Measurements from ENCODE around the gene CASZ1. TPM values are rescaled to one million over a fixed set of nuclear protein-coding genes. Genes with fewer than 3 reads are reported as not detected.

Gene CASZ1
- total RNA-seq, 2 donors from 2014 or later: 45.0 to 56.0 TPM

GRCh38 chr1:10712568-10713362 is 83.7 kb downstream of the CASZ1 start:
- DNase-seq: no peak
- no peaks in the 10 kb centered on the region for H3K9me3 ChIP-seq
- intact Hi-C loops (cut with DNase I): no loop called here
- H3K4me1 ChIP-seq: peaks cover 5% of the 10 kb centered on the region
- H3K9ac ChIP-seq (ENCODE audit: low read depth in 2 of 2, low read length in 2 of 2): no peak overlapping the region
- TF ChIP-seq CTCF (IDR thresholded peaks at IDR 0.05): no peak
- no peak overlapping the region for H3K4me3 ChIP-seq
- H3K36me3 ChIP-seq: no peaks in the 10 kb centered on the region
- H3K27me3 ChIP-seq: no peaks in the 10 kb centered on the region
- H3K27ac ChIP-seq: no peak overlapping the region

- H3K27ac ChIP-seq: no peak overlapping the region
- no peak overlapping the region for H3K9ac ChIP-seq (ENCODE audit: low read depth in 2 of 2, low read length in 2 of 2)
- no peak for DNase-seq
Measured at GRCh38 chr1:10710489-10710888, 86.0 kb downstream of the CASZ1 start.

GRCh38 chr1:10709646-10710045 is 86.8 kb downstream of the CASZ1 start:
- no peaks in the 10 kb centered on the region for H3K9me3 ChIP-seq
- no peaks in the 10 kb centered on the region for H3K4me1 ChIP-seq
- H3K4me3 ChIP-seq: no peak overlapping the region
- DNase-seq: no peak
- no peak overlapping the region for H3K27ac ChIP-seq
- H3K36me3 ChIP-seq: no peaks in the 10 kb centered on the region
- H3K27me3 ChIP-seq: no peaks in the 10 kb centered on the region
- intact Hi-C loops (cut with DNase I): no loop called here
- TF ChIP-seq CTCF (IDR thresholded peaks at IDR 0.05): no peak
- no peak overlapping the region for H3K9ac ChIP-seq (ENCODE audit: low read depth in 2 of 2, low read length in 2 of 2)

More at GRCh38 chr1:10710489-10710888, 86.0 kb downstream of the CASZ1 start:
- Histone ChIP-seq H3K9me3 (no peaks in the 10 kb centered on the region), H3K4me3 (no peak overlapping the region), H3K27me3 (no peaks in the 10 kb centered on the region), H3K4me1 (no peaks in the 10 kb centered on the region), H3K36me3 (no peaks in the 10 kb centered on the region)
- no peak for TF ChIP-seq CTCF (IDR thresholded peaks at IDR 0.05)
- intact Hi-C loops (cut with DNase I): no loop called here

- no peak for TF ChIP-seq CTCF (IDR thresholded peaks at IDR 0.05)
- H3K27me3 ChIP-seq: no peaks in the 10 kb centered on the region
- no peaks in the 10 kb centered on the region for H3K4me1 ChIP-seq
- no peak overlapping the region for H3K9ac ChIP-seq (ENCODE audit: low read depth in 2 of 2, low read length in 2 of 2)
- no peak for DNase-seq
- H3K27ac ChIP-seq: no peak overlapping the region
- H3K9me3 ChIP-seq: no peaks in the 10 kb centered on the region
- no peak overlapping the region for H3K4me3 ChIP-seq
- intact Hi-C loops (cut with DNase I): no loop called here
- no peaks in the 10 kb centered on the region for H3K36me3 ChIP-seq
Measured at GRCh38 chr1:10709165-10709564, 87.3 kb downstream of the CASZ1 start.

- intact Hi-C loops (cut with DNase I): no loop called here
- no peak for DNase-seq
- H3K4me1 ChIP-seq: no peaks in the 10 kb centered on the region
Measured at GRCh38 chr1:10708757-10709156, 87.7 kb downstream of the CASZ1 start.

More at GRCh38 chr1:10708757-10709156, 87.7 kb downstream of the CASZ1 start:
- Histone ChIP-seq H3K36me3 (no peaks in the 10 kb centered on the region), H3K27me3 (no peaks in the 10 kb centered on the region), H3K9ac (ENCODE audit: low read depth in 2 of 2, low read length in 2 of 2) (no peak overlapping the region), H3K4me3 (no peak overlapping the region), H3K27ac (no peak overlapping the region), H3K9me3 (no peaks in the 10 kb centered on the region)
- TF ChIP-seq CTCF (IDR thresholded peaks at IDR 0.05): no peak

All from colonic mucosa (tissue), 4 donors.